ENCODE results near the gene AAK1. TPM values are rescaled to one million over a fixed set of nuclear protein-coding genes. Genes with fewer than 3 reads are reported as not detected.
"Not testable (repeated sequence)": the region's sequence is repeated elsewhere in the genome, so short reads cannot be mapped to it uniquely, and the experiment has no call there.

Gene AAK1
- polyA plus RNA-seq, 1 experiment = 23.3 TPM

DNA sequence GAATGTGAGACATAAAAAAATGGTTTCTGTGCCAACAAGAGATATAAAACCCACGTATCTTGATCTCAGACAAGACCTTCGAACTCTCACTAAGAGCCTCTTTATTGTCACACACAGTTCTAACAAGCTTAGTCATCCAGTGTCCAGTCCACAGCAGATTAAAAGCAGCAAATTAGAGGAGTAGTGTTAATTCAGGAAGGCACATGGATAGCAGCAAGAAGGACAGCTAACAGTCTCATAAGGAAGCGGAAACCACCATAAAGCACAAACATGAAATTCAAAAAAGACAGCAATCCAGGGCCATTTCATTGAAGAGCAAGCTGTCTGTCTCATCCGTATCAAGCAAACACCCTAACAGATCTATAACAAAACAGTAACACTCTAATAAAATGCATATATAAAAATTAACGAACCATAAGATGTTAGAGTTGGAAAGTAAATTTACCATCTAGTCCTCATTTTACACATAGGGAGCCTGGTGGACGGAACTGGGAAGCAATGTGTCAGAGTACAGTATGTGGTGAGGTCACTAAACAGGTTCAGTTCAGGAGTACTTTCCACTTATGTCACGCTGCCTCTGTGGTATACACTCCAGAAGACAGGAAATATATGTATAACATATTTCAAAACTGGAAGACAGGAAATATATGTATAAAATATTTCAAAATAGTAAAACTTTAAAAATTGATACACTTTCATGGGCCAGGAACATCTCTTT, 18.3 kb downstream of the AAK1 start:
- Histone ChIP-seq H3K4me3 (ENCODE audit: low read depth, low read length) (no peak overlapping the region), H3K27me3 (ENCODE audit: control insufficient read depth, insufficient read depth, low read length) (no peaks in the 10 kb centered on the region), H3K36me3 (ENCODE audit: control insufficient read depth, insufficient read depth, low read length) (no peaks in the 10 kb centered on the region)
- no peak for TF ChIP-seq CTCF (IDR thresholded peaks at IDR 0.05; ENCODE audit: insufficient read depth, low read depth, low read length)
- ChIA-PET CTCF (no interaction called here), POLR2A (no interaction called here)
- DNase-seq (ENCODE audit: low read depth) = no peak

GRCh38 chr2:69624611-69625010, 18.9 kb downstream of the AAK1 start:
- no peaks in the 10 kb centered on the region for H3K27me3 ChIP-seq (ENCODE audit: control insufficient read depth, insufficient read depth, low read length)
- TF ChIP-seq CTCF (IDR thresholded peaks at IDR 0.05; ENCODE audit: insufficient read depth, low read depth, low read length) = no peak
- POLR2A ChIA-PET = no interaction called here
- CTCF ChIA-PET = no interaction called here
- DNase-seq (ENCODE audit: low read depth) = no peak
- no peaks in the 10 kb centered on the region for H3K36me3 ChIP-seq (ENCODE audit: control insufficient read depth, insufficient read depth, low read length)
- H3K4me3 ChIP-seq (ENCODE audit: low read depth, low read length) = no peak overlapping the region

DNA sequence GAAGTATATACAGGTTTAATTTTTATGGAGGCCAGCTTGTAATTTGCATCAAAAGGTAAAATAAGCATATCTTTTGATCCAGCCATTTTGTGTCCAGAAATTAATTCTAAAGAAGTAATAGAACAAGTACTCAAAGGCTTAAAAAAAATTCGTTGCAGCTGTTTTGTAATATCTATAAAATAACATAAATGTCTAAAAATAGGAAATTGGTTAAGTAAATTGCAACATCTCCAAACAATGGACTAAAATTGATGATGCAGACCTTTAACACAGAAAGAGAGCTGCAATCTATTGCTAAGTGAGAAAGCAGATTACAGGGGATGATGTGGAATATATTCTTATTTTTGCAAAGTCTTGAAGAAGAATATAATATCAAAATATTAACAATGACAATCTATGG, 19.4 kb downstream of the AAK1 start:
- no peak for TF ChIP-seq CTCF (IDR thresholded peaks at IDR 0.05; ENCODE audit: insufficient read depth, low read depth, low read length)
- POLR2A ChIA-PET = no interaction called here

GRCh38 chr2:69623236-69623635, 20.3 kb downstream of the AAK1 start:
- no peak for TF ChIP-seq CTCF (IDR thresholded peaks at IDR 0.05; ENCODE audit: insufficient read depth, low read depth, low read length)
- Histone ChIP-seq H3K36me3 (ENCODE audit: control insufficient read depth, insufficient read depth, low read length) (no peaks in the 10 kb centered on the region), H3K27me3 (ENCODE audit: control insufficient read depth, insufficient read depth, low read length) (no peaks in the 10 kb centered on the region), H3K4me3 (ENCODE audit: low read depth, low read length) (no peak overlapping the region)
- DNase-seq (ENCODE audit: low read depth) = no peak
- CTCF ChIA-PET = no interaction called here
- POLR2A ChIA-PET = no interaction called here

More for the DNA sequence above, 19.4 kb downstream of the AAK1 start:
- Histone ChIP-seq H3K27me3 (ENCODE audit: control insufficient read depth, insufficient read depth, low read length) (no peaks in the 10 kb centered on the region), H3K4me3 (ENCODE audit: low read depth, low read length) (no peak overlapping the region), H3K36me3 (ENCODE audit: control insufficient read depth, insufficient read depth, low read length) (no peaks in the 10 kb centered on the region)
- CTCF ChIA-PET = no interaction called here
- no peak for DNase-seq (ENCODE audit: low read depth)

DNA sequence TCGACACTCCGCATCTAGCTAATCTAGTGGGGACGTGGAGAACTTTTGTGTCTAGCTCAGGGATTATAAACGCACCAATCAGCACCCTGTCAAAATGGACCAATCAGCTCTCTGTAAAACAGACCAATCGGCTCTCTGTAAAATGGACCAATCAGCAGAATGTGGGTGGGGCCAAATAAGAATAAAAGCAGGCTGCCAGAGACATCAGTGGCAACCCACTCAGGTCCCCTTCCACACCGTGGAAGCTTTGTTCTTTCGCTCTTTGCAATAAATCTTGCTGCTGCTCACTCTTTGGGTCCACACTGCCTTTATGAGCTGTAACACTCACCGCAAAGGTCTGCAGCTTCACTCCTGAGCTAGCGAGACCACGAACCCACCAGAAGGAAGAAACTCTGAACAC, 20.7 kb downstream of the AAK1 start:
- H3K27me3 ChIP-seq (ENCODE audit: control insufficient read depth, insufficient read depth, low read length); CTCF ChIA-PET: not testable (repeated sequence)

GRCh38 chr2:69622017-69622540, 21.5 kb downstream of the AAK1 start:
- H3K27me3 ChIP-seq (ENCODE audit: control insufficient read depth, insufficient read depth, low read length); POLR2A ChIA-PET; DNase-seq (ENCODE audit: low read depth); H3K4me3 ChIP-seq (ENCODE audit: low read depth, low read length); H3K36me3 ChIP-seq (ENCODE audit: control insufficient read depth, insufficient read depth, low read length): not testable (repeated sequence)
- CTCF ChIA-PET = interaction anchor here (1.2 kb wide), 1 partner anchor 14 kb away, joined by 3 read pairs; no protein-coding TSS in a partner anchor

More for the DNA sequence above, 20.7 kb downstream of the AAK1 start:
- DNase-seq (ENCODE audit: low read depth); POLR2A ChIA-PET; H3K4me3 ChIP-seq (ENCODE audit: low read depth, low read length); H3K36me3 ChIP-seq (ENCODE audit: control insufficient read depth, insufficient read depth, low read length): not testable (repeated sequence)

Measured in BJ (cell line).